ENCODE measurements around the gene C12orf50. TPM values are rescaled to one million over a fixed set of nuclear protein-coding genes. Genes with fewer than 3 reads are reported as not detected.

The C12orf50 gene
- total and polyA plus RNA-seq, 4 experiments from 2014 or later, result 0.09 TPM; not detected in 3

DNA sequence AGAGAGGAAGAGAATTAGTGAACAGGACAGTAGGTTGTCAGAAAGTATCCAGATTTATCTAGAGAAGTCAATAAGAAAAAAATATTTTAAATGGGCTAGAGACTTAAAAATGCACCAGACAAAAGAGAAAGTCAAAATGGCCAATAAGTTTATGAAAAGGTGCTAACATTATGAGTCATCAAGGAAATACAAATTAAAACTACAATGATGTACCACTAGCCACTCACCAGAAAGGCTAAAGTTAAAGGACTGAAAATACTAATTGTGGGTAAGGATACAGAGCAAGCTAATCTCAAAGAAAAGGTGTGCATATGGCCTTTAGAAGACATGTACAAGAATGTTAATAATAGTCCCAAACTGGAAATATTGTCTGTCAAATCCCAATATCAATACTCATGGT, 37.7 kb downstream of the C12orf50 start:
- Mint-ChIP-seq H3K27ac (no peak overlapping the region), H3K4me3 (no peak overlapping the region), H3K27me3 (peaks cover 1 to 4% of the 10 kb centered on the region in 2 donors), H3K36me3 (no peaks in the 10 kb centered on the region), H3K4me1 (peaks cover 0 to 5% (median 2%) of the 10 kb centered on the region in 4 donors), H3K9me3 (no peaks in the 10 kb centered on the region)
- no peaks in the 10 kb centered on the region for H3K27me3 ChIP-seq (ENCODE audit: insufficient read depth, low read length)
- no peaks in the 10 kb centered on the region for H3K9me3 ChIP-seq (ENCODE audit: control insufficient read depth in 1 of 2, low read length in 2 of 2)
- H3K36me3 ChIP-seq (ENCODE audit: insufficient read depth, low read length), result no peaks in the 10 kb centered on the region
- POLR2A ChIA-PET (ENCODE audit: partially characterized antibody), result no interaction called here
- CTCF ChIA-PET (ENCODE audit: partially characterized antibody), result no interaction called here
- H3K4me1 ChIP-seq (ENCODE audit: insufficient read depth, low read length), result no peaks in the 10 kb centered on the region
- H3K4me3 ChIP-seq (ENCODE audit: low read length in 2 of 2), result no peak overlapping the region
- no peak overlapping the region for H3K27ac ChIP-seq (ENCODE audit: low read depth, low read length)
- intact Hi-C loops (cut with micrococcal nuclease), result no loop called here
- DNase-seq, result no peak

DNA sequence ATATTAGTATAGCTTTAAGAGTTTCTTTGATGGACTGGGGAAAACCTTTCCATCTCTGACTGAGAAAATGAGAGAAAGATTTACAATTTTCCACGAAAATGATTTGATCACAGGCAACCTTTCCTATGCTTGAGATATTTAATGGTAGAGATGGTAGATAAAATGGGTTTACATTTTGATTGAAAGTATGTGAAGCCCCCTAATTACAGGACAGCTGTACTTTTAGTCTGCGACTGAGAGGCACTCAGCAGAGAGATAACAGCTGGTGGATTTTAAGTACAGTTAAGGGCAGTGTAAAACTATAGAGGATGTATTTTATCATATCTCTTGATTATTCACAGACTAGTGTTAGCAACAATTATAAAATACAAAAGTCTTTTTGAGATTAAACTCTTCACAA, 40.7 kb downstream of the C12orf50 start:
- CTCF ChIA-PET (ENCODE audit: partially characterized antibody), result no interaction called here
- Histone ChIP-seq H3K4me1 (ENCODE audit: insufficient read depth, low read length) (no peaks in the 10 kb centered on the region), H3K27me3 (ENCODE audit: insufficient read depth, low read length) (no peaks in the 10 kb centered on the region), H3K4me3 (ENCODE audit: low read length in 2 of 2) (no peak overlapping the region), H3K36me3 (ENCODE audit: insufficient read depth, low read length) (no peaks in the 10 kb centered on the region), H3K27ac (ENCODE audit: low read depth, low read length) (no peak overlapping the region), H3K9me3 (ENCODE audit: control insufficient read depth in 1 of 2, low read length in 2 of 2) (no peaks in the 10 kb centered on the region)
- Mint-ChIP-seq H3K27me3 (peaks cover 1 to 4% of the 10 kb centered on the region in 2 donors), H3K4me3 (no peak overlapping the region), H3K36me3 (no peaks in the 10 kb centered on the region), H3K9me3 (no peaks in the 10 kb centered on the region), H3K27ac (no peak overlapping the region), H3K4me1 (no peaks in the 10 kb centered on the region)
- intact Hi-C loops (cut with micrococcal nuclease), result no loop called here
- DNase-seq, result no peak
- POLR2A ChIA-PET (ENCODE audit: partially characterized antibody), result no interaction called here

DNA sequence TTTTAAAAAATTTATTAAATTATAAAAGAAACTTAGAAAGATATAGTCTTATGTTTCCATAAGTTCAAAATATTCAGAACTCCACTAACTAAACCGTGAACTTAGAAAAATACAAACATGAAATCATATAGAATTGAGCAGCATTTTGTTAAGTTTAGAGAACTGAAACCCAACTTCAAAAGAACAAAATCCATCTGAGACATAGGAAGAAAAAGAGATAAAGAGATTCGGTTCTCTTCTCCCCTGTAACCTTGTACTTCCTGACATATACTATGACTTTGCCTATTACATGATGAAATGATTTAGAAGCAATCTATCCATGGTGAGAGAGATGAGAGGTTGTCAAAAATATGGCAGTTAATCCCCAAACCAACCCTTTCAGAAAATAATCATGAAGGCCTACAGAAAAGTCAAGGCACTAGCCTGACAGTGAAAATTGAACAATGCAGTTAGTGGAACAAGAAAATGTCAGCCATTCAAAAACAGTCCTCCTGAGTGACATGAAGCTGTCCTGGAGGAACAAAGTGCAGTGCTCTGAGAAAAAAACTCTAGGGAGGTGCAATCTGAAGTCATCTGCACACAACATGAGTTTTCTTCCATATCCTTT, 44.0 kb downstream of the C12orf50 start:
- DNase-seq, result no peak
- H3K36me3 ChIP-seq (ENCODE audit: insufficient read depth, low read length), result no peaks in the 10 kb centered on the region
- Mint-ChIP-seq H3K27ac (no peak overlapping the region), H3K4me3 (no peak overlapping the region), H3K36me3 (no peaks in the 10 kb centered on the region), H3K4me1 (no peaks in the 10 kb centered on the region), H3K9me3 (no peaks in the 10 kb centered on the region), H3K27me3 (peaks cover 5% of the 10 kb centered on the region in 2 donors)
- CTCF ChIA-PET (ENCODE audit: partially characterized antibody), result no interaction called here
- H3K27ac ChIP-seq (ENCODE audit: low read depth, low read length), result no peak overlapping the region
- POLR2A ChIA-PET (ENCODE audit: partially characterized antibody), result no interaction called here
- no peaks in the 10 kb centered on the region for H3K27me3 ChIP-seq (ENCODE audit: insufficient read depth, low read length)
- intact Hi-C loops (cut with micrococcal nuclease), result no loop called here
- H3K9me3 ChIP-seq (ENCODE audit: control insufficient read depth in 1 of 2, low read length in 2 of 2), result no peaks in the 10 kb centered on the region
- H3K4me1 ChIP-seq (ENCODE audit: insufficient read depth, low read length), result no peaks in the 10 kb centered on the region
- H3K4me3 ChIP-seq (ENCODE audit: low read length in 2 of 2), result no peak overlapping the region

- no peak overlapping the region for H3K27ac ChIP-seq (ENCODE audit: low read depth, low read length)
- DNase-seq, result no peak
- peaks cover 2 to 4% of the 10 kb centered on the region in 2 donors for H3K27me3 Mint-ChIP-seq
- intact Hi-C loops (cut with micrococcal nuclease), result no loop called here
- ChIA-PET CTCF (ENCODE audit: partially characterized antibody) (no interaction called here), POLR2A (ENCODE audit: partially characterized antibody) (no interaction called here)
- no peaks in the 10 kb centered on the region for H3K4me1 Mint-ChIP-seq
- H3K27ac Mint-ChIP-seq, result no peak overlapping the region
- H3K9me3 Mint-ChIP-seq, result no peaks in the 10 kb centered on the region
- H3K9me3 ChIP-seq (ENCODE audit: control insufficient read depth in 1 of 2, low read length in 2 of 2), result no peaks in the 10 kb centered on the region
- H3K27me3 ChIP-seq (ENCODE audit: insufficient read depth, low read length), result no peaks in the 10 kb centered on the region
- H3K4me3 ChIP-seq (ENCODE audit: low read length in 2 of 2), result no peak overlapping the region
- no peaks in the 10 kb centered on the region for H3K4me1 ChIP-seq (ENCODE audit: insufficient read depth, low read length)
- no peaks in the 10 kb centered on the region for H3K36me3 Mint-ChIP-seq
- H3K4me3 Mint-ChIP-seq, result no peak overlapping the region
- H3K36me3 ChIP-seq (ENCODE audit: insufficient read depth, low read length), result no peaks in the 10 kb centered on the region
Observed at GRCh38 chr12:87982208-87982607, 47.0 kb downstream of the C12orf50 start.

- H3K27me3 Mint-ChIP-seq, result peaks cover 2 to 4% of the 10 kb centered on the region in 2 donors
- DNase-seq, result no peak
- Histone ChIP-seq H3K27ac (ENCODE audit: low read depth, low read length) (no peak overlapping the region), H3K4me1 (ENCODE audit: insufficient read depth, low read length) (no peaks in the 10 kb centered on the region), H3K27me3 (ENCODE audit: insufficient read depth, low read length) (no peaks in the 10 kb centered on the region), H3K4me3 (ENCODE audit: low read length in 2 of 2) (no peak overlapping the region), H3K36me3 (ENCODE audit: insufficient read depth, low read length) (no peaks in the 10 kb centered on the region), H3K9me3 (ENCODE audit: control insufficient read depth in 1 of 2, low read length in 2 of 2) (no peaks in the 10 kb centered on the region)
- no peak overlapping the region for H3K4me3 Mint-ChIP-seq
- no peaks in the 10 kb centered on the region for H3K9me3 Mint-ChIP-seq
- ChIA-PET POLR2A (ENCODE audit: partially characterized antibody) (no interaction called here), CTCF (ENCODE audit: partially characterized antibody) (no interaction called here)
- H3K4me1 Mint-ChIP-seq, result no peaks in the 10 kb centered on the region
- no peak overlapping the region for H3K27ac Mint-ChIP-seq
- H3K36me3 Mint-ChIP-seq, result no peaks in the 10 kb centered on the region
- intact Hi-C loops (cut with micrococcal nuclease), result no loop called here
Observed at GRCh38 chr12:87981495-87981894, 47.7 kb downstream of the C12orf50 start.

- Mint-ChIP-seq H3K9me3 (peaks cover 0 to 13% (median 4%) of the 10 kb centered on the region in 8 donors), H3K27ac (peak overlapping the region in 1 of 7 donors; percentile 30), H3K27me3 (peaks cover 0 to 2% of the 10 kb centered on the region in 2 donors), H3K4me1 (no peaks in the 10 kb centered on the region), H3K36me3 (no peaks in the 10 kb centered on the region), H3K4me3 (no peak overlapping the region)
- no peaks in the 10 kb centered on the region for H3K36me3 ChIP-seq (ENCODE audit: insufficient read depth, low read length)
- POLR2A ChIA-PET (ENCODE audit: partially characterized antibody), result no interaction called here
- no peaks in the 10 kb centered on the region for H3K27me3 ChIP-seq (ENCODE audit: insufficient read depth, low read length)
- CTCF ChIA-PET (ENCODE audit: partially characterized antibody), result no interaction called here
- no peak overlapping the region for H3K27ac ChIP-seq (ENCODE audit: low read depth, low read length)
- intact Hi-C loops (cut with micrococcal nuclease), result no loop called here
- DNase-seq, result no peak
- no peaks in the 10 kb centered on the region for H3K9me3 ChIP-seq (ENCODE audit: control insufficient read depth in 1 of 2, low read length in 2 of 2)
- no peaks in the 10 kb centered on the region for H3K4me1 ChIP-seq (ENCODE audit: insufficient read depth, low read length)
- no peak overlapping the region for H3K4me3 ChIP-seq (ENCODE audit: low read length in 2 of 2)
Observed at GRCh38 chr12:87975879-87976278, 53.3 kb downstream of the C12orf50 start.

DNA sequence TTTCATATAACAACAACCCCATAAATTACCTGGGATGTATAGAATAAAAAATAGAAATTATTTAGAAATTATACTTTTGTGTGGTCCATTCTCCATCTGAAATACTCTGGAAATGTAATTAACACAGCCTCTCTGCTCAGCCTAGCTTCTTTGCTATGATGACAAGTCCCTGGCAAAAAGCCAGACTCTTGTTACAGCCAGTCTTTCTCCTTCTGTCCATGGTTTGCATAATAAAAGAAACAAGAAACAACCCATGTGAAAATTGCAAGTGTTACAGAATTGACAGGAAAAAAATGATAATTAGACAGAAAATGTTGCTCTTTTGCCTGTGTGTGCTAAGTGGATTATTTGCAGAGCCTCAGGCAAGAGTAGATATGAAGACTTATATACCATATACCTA, 61.3 kb downstream of the C12orf50 start:
- H3K4me3 ChIP-seq (ENCODE audit: low read length in 2 of 2), result no peak overlapping the region
- Mint-ChIP-seq H3K9me3 (peaks cover 0 to 3% (median 0%) of the 10 kb centered on the region in 8 donors), H3K27ac (no peak overlapping the region), H3K36me3 (no peaks in the 10 kb centered on the region), H3K27me3 (no peaks in the 10 kb centered on the region), H3K4me1 (no peaks in the 10 kb centered on the region), H3K4me3 (no peak overlapping the region)
- no peaks in the 10 kb centered on the region for H3K4me1 ChIP-seq (ENCODE audit: insufficient read depth, low read length)
- H3K27ac ChIP-seq (ENCODE audit: low read depth, low read length), result no peak overlapping the region
- no peak for DNase-seq
- no peaks in the 10 kb centered on the region for H3K36me3 ChIP-seq (ENCODE audit: insufficient read depth, low read length)
- POLR2A ChIA-PET (ENCODE audit: partially characterized antibody), result no interaction called here
- H3K27me3 ChIP-seq (ENCODE audit: insufficient read depth, low read length), result no peaks in the 10 kb centered on the region
- CTCF ChIA-PET (ENCODE audit: partially characterized antibody), result no interaction called here
- no peaks in the 10 kb centered on the region for H3K9me3 ChIP-seq (ENCODE audit: control insufficient read depth in 1 of 2, low read length in 2 of 2)
- intact Hi-C loops (cut with micrococcal nuclease), result no loop called here

- Mint-ChIP-seq H3K27ac (no peak overlapping the region), H3K27me3 (no peaks in the 10 kb centered on the region), H3K4me3 (no peak overlapping the region), H3K9me3 (peaks cover 0 to 4% (median 0%) of the 10 kb centered on the region in 8 donors), H3K36me3 (no peaks in the 10 kb centered on the region), H3K4me1 (no peaks in the 10 kb centered on the region)
- POLR2A ChIA-PET (ENCODE audit: partially characterized antibody), result no interaction called here
- CTCF ChIA-PET (ENCODE audit: partially characterized antibody), result no interaction called here
- Histone ChIP-seq H3K9me3 (ENCODE audit: control insufficient read depth in 1 of 2, low read length in 2 of 2) (no peaks in the 10 kb centered on the region), H3K27me3 (ENCODE audit: insufficient read depth, low read length) (no peaks in the 10 kb centered on the region), H3K27ac (ENCODE audit: low read depth, low read length) (no peak overlapping the region), H3K4me1 (ENCODE audit: insufficient read depth, low read length) (no peaks in the 10 kb centered on the region), H3K36me3 (ENCODE audit: insufficient read depth, low read length) (no peaks in the 10 kb centered on the region), H3K4me3 (ENCODE audit: low read length in 2 of 2) (no peak overlapping the region)
- intact Hi-C loops (cut with micrococcal nuclease), result no loop called here
- DNase-seq, result no peak
Observed at GRCh38 chr12:87960566-87960965, 68.6 kb downstream of the C12orf50 start.

Measured in CD4-positive, alpha-beta memory T cell (primary cell).